Measurements from ENCODE around the gene VPS13D.

The VPS13D gene

GRCh38 chr1:12542616-12543592, 313.1 kb downstream of the VPS13D start:
- DNase-seq: no peak

- no peak for DNase-seq
Observed at GRCh38 chr1:12543740-12544154, 313.9 kb downstream of the VPS13D start.

GRCh38 chr1:12544357-12544756, 314.5 kb downstream of the VPS13D start:
- no peak for DNase-seq

- no peak for DNase-seq
Observed at GRCh38 chr1:12544992-12545391, 315.2 kb downstream of the VPS13D start.

- no peak for DNase-seq
Observed at GRCh38 chr1:12546771-12547585, 317.1 kb downstream of the VPS13D start.

GRCh38 chr1:12547586-12548225, 317.9 kb downstream of the VPS13D start:
- no peak for DNase-seq

GRCh38 chr1:12548279-12548972, 318.6 kb downstream of the VPS13D start:
- DNase-seq: no peak

GRCh38 chr1:12548973-12549459, 319.2 kb downstream of the VPS13D start:
- no peak for DNase-seq

GRCh38 chr1:12549460-12550349, 319.9 kb downstream of the VPS13D start:
- DNase-seq: no peak

- DNase-seq: no peak
Observed at GRCh38 chr1:12551584-12551983, 321.8 kb downstream of the VPS13D start.

GRCh38 chr1:12552111-12552888, 322.5 kb downstream of the VPS13D start:
- DNase-seq: no peak

GRCh38 chr1:12552951-12553921, 323.4 kb downstream of the VPS13D start:
- no peak for DNase-seq

GRCh38 chr1:12553963-12554362, 324.1 kb downstream of the VPS13D start:
- DNase-seq: no peak

- no peak for DNase-seq
Observed at GRCh38 chr1:12554521-12555305, 324.9 kb downstream of the VPS13D start.

- no peak for DNase-seq
Observed at GRCh38 chr1:12555411-12556367, 325.9 kb downstream of the VPS13D start.

- no peak for DNase-seq
Observed at GRCh38 chr1:12556368-12556930, 326.6 kb downstream of the VPS13D start.

All from central memory CD4-positive, alpha-beta T cell (primary cell).